Activated naive CD8-positive, alpha-beta T cell treated with anti-CD3 and anti-CD28 coated beads, Interleukin-2, amount 50 U/mL, for 24 hours (primary cell): ENCODE measurements around the gene STMN1.

Experiments used
- ATAC-seq: fragments of 150-1000 bp; cut with Tn5 transposase; one replicate; pipeline ENCODE4 v1.10.0; 2021
- DNase-seq: peaks from one replicate; pipeline ENCODE4 v3.0.0; 2021
- H3K27ac Mint-ChIP-seq: one replicate; pipeline ENCODE4 v1.8.0; 2021; ENCODE audit warnings: mild to moderate bottlenecking, mixed read lengths
- H3K27me3 Mint-ChIP-seq: one replicate; pipeline ENCODE4 v1.8.0; 2021; ENCODE audit warnings: mixed read lengths
- H3K36me3 Mint-ChIP-seq: one replicate; pipeline ENCODE4 v1.8.0; 2021; ENCODE audit warnings: low read depth, mixed read lengths
- H3K4me1 Mint-ChIP-seq: one replicate; pipeline ENCODE4 v1.8.0; 2021; ENCODE audit warnings: mixed read lengths
- H3K4me3 Mint-ChIP-seq: one replicate; pipeline ENCODE4 v1.8.0; 2021; ENCODE audit warnings: mild to moderate bottlenecking, moderate library complexity, mixed read lengths
- H3K9me3 Mint-ChIP-seq: one replicate; pipeline ENCODE4 v1.8.0; 2021; ENCODE audit warnings: mixed read lengths

The STMN1 gene

DNA sequence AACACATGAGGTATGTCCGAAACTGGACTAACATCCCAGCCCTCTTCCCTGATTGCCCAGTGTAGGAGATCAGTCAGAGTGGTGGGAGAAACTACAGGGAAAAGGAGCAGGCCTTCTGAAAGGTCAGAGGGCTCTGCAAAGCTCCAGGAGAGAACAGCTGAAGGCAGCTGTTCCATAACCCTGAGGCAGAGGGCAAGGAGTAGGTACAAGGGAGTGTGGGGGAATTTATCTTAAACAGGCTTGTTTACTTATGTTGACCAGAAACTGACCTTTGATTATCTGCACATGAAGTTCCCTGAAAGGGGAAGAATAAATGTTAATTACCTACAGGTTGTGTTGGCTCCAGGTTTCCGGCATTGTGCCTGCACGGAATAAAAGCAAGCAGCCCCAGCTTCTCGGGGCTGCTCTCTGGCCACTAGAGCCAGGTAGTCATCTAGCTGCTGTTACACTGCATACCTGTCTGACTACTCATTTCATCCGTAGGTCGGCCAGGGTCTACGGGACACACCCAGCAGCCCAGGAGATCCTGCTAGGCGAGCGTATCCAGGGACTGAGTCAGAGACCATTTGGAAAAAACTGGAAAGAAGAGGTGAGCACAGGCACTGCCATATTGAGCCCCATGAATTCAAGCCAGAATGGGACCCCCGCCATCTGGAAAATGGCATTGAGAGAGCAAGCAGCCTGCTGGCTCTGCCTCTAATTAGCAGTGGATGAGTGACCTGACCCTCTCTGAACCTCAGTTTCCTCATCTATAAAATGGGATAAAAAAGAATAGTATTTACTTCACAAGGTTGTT lies 15.8 kb downstream of the STMN1 start:
- Mint-ChIP-seq H3K27ac (no peak overlapping the region), H3K4me1 (peaks cover 8% of the 10 kb centered on the region), H3K4me3 (no peak overlapping the region), H3K9me3 (no peaks in the 10 kb centered on the region), H3K36me3 (no peaks in the 10 kb centered on the region), H3K27me3 (no peaks in the 10 kb centered on the region)
- no peak for ATAC-seq
- DNase-seq = no peak

DNA sequence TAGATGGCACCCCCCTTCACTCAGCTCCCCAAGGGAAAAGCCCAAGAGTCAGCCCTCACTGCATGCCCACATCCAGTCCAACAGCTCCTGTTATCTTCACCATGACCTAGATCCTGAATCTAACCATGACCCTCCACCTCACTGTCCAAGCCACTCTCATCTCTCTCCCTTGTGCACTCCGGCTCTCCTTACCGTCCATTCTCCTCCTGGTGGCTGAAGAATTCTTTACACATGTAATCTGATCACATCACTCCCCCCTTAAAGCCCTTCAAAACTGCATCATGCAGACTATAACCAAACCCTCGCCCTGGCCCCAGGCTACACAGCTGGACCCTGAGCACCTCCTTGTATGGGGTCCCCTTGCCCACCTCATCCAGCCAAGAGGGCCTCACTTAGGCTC lies 16.7 kb downstream of the STMN1 start:
- H3K4me3 Mint-ChIP-seq = no peak overlapping the region
- no peaks in the 10 kb centered on the region for H3K27me3 Mint-ChIP-seq
- H3K27ac Mint-ChIP-seq = no peak overlapping the region

DNA sequence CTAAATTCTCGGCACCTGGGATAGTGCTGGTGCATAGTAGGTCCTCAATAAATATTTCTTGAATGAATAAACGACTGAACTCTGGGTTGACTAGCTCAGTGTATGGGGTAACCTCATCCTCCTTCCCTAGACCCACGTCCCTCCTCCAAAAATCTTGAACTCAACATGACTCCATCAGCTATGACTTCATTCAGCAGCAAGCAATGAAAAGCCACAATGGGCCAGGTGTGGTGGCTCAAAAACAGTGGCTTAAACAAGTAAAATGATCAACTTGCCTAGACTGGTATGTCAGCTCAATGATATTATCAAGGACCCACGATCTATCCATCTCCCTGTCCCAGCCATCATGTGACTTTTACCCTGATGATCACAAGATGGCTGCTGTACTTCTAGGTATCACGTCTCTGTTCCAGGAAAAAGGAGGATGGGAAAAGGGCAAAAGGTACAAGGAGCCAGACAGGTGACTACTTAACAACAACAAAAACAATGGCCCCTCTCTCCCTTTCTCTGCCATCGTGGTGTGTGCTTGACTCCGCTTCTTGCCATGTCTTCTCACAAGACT lies 17.7 kb downstream of the STMN1 start:
- Mint-ChIP-seq H3K27ac (no peak overlapping the region), H3K36me3 (no peaks in the 10 kb centered on the region), H3K9me3 (no peaks in the 10 kb centered on the region), H3K27me3 (no peaks in the 10 kb centered on the region), H3K4me1 (peaks cover 5% of the 10 kb centered on the region), H3K4me3 (no peak overlapping the region)
- ATAC-seq = no peak
- no peak for DNase-seq

More for the DNA sequence above, 16.7 kb downstream of the STMN1 start:
- Mint-ChIP-seq H3K4me1 (peaks cover 5% of the 10 kb centered on the region), H3K36me3 (no peaks in the 10 kb centered on the region), H3K9me3 (no peaks in the 10 kb centered on the region)
- ATAC-seq = no peak
- DNase-seq = no peak

DNA sequence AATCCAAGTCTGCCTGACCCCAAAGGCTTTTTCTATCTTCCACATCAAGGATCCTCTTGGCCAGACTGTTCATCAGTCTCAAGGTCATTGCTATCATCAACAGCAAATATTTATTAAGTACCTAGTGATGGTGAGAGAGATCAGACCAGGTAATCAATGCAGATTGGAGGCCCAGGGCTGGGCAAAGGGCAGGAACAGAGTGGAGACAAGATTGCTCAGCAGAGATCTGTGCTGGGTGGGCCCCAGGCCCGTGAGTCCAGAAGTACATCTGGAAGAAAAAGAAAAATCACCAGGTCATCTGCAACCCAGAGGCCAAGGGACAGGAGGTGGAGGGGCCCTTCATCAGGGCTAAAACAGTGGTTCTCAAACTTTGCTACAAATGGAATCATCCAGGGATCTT lies 20.6 kb downstream of the STMN1 start:
- no peak overlapping the region for H3K4me3 Mint-ChIP-seq

DNA sequence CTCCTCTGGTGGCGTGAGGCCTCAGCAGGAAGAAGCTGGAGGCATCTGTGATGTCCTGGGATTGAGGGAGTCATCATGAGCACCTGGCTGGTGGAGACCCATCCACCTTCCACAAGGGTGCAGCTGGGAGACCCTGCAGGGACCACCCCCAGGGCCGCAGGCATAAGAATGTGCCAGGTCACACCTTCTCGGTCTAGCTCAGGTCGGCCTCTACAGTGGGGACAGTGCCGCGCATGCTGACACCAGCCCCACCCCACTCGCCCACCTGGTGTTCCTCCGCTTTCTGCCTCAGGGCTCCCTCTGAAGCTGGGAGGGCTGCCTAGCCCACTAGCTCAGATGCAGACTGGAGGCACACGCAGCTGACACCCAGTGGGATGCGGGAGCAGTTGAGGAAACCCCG lies 25.0 kb downstream of the STMN1 start:
- Mint-ChIP-seq H3K27me3 (peaks cover 7% of the 10 kb centered on the region), H3K36me3 (no peaks in the 10 kb centered on the region), H3K4me1 (no peaks in the 10 kb centered on the region), H3K27ac (no peak overlapping the region), H3K9me3 (no peaks in the 10 kb centered on the region), H3K4me3 (no peak overlapping the region)
- DNase-seq (no peak), ATAC-seq (no peak)

More for the DNA sequence above, 20.6 kb downstream of the STMN1 start:
- H3K4me1 Mint-ChIP-seq = no peaks in the 10 kb centered on the region
- DNase-seq = no peak
- no peaks in the 10 kb centered on the region for H3K27me3 Mint-ChIP-seq
- no peaks in the 10 kb centered on the region for H3K9me3 Mint-ChIP-seq
- ATAC-seq = no peak
- no peaks in the 10 kb centered on the region for H3K36me3 Mint-ChIP-seq
- H3K27ac Mint-ChIP-seq = no peak overlapping the region

DNA sequence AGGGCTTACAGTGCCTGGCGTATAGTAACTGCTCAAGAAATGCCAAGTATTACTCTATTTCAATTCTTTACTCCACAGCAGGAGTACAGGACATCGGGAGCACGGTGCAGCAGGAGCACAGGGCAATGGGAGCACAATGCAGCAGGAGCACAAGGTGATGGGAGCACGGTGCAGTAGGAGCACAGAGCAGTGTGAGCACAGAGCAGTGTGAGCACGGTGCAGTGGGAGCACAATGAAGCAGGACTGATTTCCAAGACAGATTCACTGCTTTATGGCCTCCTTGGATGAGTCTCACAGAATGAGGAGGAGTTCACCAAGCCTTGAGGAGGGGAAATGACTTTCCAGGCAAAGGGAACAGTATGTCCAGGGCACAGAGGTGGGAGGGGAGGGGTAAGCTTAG lies 25.7 kb downstream of the STMN1 start:
- H3K36me3 Mint-ChIP-seq = no peaks in the 10 kb centered on the region
- DNase-seq (no peak), ATAC-seq (no peak)
- H3K27me3 Mint-ChIP-seq = peaks cover 10% of the 10 kb centered on the region
- H3K4me3 Mint-ChIP-seq = no peak overlapping the region
- no peak overlapping the region for H3K27ac Mint-ChIP-seq
- H3K4me1 Mint-ChIP-seq = peaks cover 2% of the 10 kb centered on the region
- H3K9me3 Mint-ChIP-seq = no peaks in the 10 kb centered on the region

DNA sequence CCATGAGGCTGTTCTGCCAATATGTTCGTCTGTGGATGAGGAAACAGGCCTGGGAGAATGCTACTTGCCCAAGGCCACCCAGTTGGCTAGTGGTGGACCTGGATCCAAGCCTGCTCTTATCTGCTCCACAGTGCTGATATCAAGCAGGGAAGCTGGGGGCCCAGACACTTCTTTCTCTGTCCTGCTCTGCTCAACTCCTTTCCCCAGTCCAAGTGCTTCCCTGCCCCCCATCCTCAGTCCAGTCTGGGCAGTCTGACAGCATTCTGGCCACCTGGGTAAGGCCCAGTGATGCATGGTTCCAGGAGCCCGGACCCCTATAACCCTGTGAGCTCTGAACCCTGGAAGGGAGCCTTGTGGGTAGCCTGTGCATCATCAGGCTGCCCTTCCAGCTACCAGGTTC lies 26.5 kb downstream of the STMN1 start:
- no peak for DNase-seq
- Mint-ChIP-seq H3K36me3 (no peaks in the 10 kb centered on the region), H3K27ac (no peak overlapping the region), H3K4me1 (peaks cover 6% of the 10 kb centered on the region), H3K4me3 (no peak overlapping the region), H3K27me3 (peaks cover 10% of the 10 kb centered on the region), H3K9me3 (no peaks in the 10 kb centered on the region)
- no peak for ATAC-seq

DNA sequence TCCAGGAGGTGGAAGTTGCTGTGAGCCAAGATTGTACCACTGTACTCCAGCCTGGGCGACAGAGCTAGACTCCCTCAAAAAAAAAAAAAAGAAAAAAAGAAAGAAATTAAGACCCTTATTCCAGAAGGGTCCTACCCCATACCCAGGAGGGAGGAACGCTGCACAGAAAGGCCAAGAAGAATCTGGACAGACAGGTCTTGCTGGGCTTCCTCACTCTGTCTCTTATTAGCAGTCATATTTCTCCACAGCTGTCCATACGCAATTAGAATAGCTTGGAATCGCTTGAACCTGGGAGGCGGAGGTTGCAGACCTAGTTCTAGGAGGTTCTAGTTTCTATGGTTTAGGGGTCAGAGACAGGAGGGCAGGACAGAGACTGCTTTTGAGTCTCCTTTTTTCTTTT lies 27.5 kb downstream of the STMN1 start:
- H3K36me3 Mint-ChIP-seq = no peaks in the 10 kb centered on the region
- no peak overlapping the region for H3K27ac Mint-ChIP-seq
- ATAC-seq (no peak), DNase-seq (no peak)
- no peak overlapping the region for H3K4me3 Mint-ChIP-seq
- H3K9me3 Mint-ChIP-seq = no peaks in the 10 kb centered on the region
- H3K4me1 Mint-ChIP-seq = peaks cover 8% of the 10 kb centered on the region
- H3K27me3 Mint-ChIP-seq = peaks cover 10% of the 10 kb centered on the region

DNA sequence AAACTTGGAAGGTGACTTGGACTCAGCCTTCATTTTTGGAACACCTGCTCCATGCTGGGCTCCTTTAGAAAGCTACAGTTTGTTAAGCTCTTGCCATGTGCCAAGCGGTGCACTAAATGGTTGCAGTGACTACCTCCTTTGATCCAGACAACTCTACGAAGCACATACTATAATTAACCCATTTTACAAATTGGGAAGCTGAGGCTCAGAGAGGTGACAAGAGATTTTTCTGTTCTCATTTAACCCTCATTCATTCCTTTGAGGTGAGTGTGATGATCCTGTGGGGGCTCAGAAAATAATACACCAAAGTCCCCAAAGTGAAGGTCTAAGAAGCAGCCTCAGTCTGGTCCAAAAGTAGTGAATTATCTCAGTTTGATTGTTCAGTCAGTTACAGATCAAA lies 29.1 kb downstream of the STMN1 start:
- Mint-ChIP-seq H3K27me3 (peaks cover 10% of the 10 kb centered on the region), H3K27ac (no peak overlapping the region), H3K9me3 (no peaks in the 10 kb centered on the region), H3K4me1 (peaks cover 13% of the 10 kb centered on the region), H3K4me3 (no peak overlapping the region), H3K36me3 (no peaks in the 10 kb centered on the region)
- DNase-seq (no peak), ATAC-seq (no peak)

DNA sequence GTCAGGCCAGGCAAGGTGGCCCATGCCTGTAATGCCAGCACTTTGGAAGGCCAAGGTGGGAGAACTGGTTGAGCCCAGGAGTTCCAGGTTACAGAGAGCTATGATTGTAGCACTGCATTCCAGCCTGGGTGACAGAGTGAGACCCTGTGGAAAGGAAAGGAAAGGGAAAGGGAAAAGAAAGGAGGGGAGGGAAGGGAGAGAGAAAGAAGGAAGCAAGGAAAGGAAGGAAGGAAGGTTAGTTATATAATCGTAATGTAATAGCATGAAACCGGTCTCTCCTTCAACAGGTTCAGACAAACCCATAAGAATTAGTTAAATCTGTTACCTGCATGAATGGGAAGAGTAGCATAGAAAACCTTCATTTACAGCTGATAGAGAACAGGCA lies 29.5 kb downstream of the STMN1 start:
- Mint-ChIP-seq H3K4me3 (peak overlapping the region; percentile 11), H3K27ac (peak overlapping the region; percentile 11), H3K9me3 (no peaks in the 10 kb centered on the region), H3K36me3 (no peaks in the 10 kb centered on the region), H3K4me1 (peaks cover 13% of the 10 kb centered on the region), H3K27me3 (peaks cover 10% of the 10 kb centered on the region)
- ATAC-seq (no peak), DNase-seq (no peak)

DNA sequence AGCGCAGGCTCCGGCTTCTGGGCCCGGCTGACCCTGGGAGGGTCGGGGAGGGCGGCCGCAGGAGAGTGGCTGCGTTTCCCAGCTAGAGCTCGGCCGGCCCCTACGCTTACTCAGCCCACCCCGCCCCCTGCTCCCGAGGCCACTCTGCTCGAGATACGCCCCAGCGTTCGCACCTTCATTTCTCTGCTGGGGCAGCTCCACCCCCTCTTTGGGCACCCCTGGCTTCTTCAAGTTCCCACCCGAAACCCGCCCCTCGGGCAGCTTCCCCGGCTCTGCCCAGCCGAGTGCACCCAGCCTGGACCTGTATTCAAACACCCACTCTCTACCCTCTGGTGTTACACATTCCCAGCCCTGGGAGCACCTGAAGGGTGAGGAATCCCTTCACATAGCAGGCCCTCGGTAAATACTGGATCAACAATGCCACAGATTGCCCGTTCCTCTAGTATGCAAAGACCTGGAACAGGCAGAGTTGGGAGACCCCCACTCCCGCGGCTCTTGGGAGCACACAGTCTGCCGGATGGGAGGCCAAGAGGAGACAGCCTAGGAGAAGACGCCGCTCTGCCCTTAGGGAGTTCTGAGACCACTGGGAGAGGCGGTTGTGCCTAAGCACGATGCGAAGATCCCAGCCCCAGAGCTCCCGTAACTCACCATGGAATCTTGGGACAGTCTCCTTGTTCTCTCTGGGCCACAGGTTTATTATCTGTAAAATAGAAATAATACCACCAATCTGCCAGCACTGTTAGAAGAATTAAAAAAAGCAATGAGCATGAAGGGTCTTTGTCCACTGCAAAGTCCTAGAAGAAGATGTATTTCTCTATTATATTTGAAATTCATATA lies 30.1 kb downstream of the STMN1 start:
- H3K36me3 Mint-ChIP-seq = no peaks in the 10 kb centered on the region
- H3K4me1 Mint-ChIP-seq = peaks cover 13% of the 10 kb centered on the region
- peak; percentile 60 for ATAC-seq
- peak overlapping the region; percentile 59 for H3K27ac Mint-ChIP-seq
- peak overlapping the region; percentile 67 for H3K4me3 Mint-ChIP-seq
- no peaks in the 10 kb centered on the region for H3K9me3 Mint-ChIP-seq
- peaks cover 10% of the 10 kb centered on the region for H3K27me3 Mint-ChIP-seq
- peak; percentile 56 for DNase-seq

DNA sequence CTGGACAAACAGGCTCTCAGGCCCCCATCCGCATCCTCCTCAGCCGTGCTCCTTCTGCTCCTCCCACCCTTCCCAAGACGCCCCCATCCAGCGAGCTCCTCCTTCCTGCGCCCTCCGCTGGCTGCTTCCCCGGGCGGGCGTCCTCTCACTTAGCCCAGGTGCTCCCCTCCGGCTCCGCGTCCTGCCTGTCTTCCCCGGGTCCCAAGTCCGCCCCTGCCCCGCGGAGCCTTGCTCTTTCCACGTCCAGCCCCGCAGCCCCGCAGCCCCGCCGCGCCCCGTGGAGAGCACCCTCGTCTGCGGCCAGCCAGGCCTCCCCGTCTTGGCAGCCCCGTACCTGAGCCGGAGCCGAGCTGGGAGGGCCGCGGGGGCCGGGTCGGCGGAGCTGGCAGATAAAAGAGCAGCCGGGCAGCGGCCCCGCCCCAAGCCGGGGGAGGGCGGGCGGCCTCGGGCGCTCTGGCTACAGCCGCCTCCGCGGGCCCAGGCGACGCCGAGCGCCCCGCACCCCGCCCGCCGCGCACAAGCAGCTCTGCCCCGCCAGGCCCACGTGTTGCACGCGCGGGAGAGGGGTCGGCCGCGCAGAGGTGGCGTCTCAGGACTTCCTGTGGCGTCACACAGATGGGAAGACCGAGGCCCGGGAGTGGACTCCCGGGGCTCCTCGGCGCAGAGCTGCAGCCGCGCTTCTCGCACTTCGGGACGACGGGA lies 30.9 kb downstream of the STMN1 start, which contains the start of gene PAQR7:
PAQR7 (minus strand) TSS at position 555 of the 702 bp plus-strand sequence. CDS start 11,869 bp downstream, outside the sequence.
- Mint-ChIP-seq H3K4me3 (peak within 1 kb of the TSS; percentile 87), H3K27me3 (peaks cover 10% of the 10 kb centered on the region), H3K27ac (peak within 1 kb of the TSS; percentile 73), H3K36me3 (no peaks in the 10 kb centered on the region), H3K4me1 (peaks cover 13% of the 10 kb centered on the region), H3K9me3 (no peaks in the 10 kb centered on the region)
- DNase-seq = peak; percentile 72
- peak; percentile 82 for ATAC-seq

DNA sequence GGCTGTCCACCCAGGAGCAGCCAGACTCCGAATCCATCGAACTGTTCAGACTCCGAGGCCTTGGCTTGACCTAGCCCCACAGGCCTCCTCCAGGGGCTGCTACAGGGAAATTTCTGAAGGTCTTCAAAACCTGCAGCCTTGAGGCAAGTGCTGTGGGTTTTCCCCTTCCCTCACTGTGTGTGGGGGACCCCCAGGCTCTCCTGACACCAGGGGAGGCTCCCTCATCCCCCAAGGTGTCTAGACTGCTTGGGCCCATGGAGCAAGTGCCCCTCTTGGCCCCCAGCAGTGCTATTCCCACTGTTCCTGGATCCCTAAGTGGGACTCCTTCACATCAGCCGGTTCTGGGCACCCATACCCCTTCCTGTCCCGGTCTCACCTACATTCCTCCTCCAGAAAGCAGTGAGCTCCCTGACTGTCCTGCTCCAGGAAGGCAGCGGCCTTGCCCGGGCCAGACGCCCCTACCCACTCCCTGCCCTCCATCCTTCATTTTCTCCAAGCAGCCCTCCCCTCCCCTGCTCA lies 31.5 kb downstream of the STMN1 start:
- Mint-ChIP-seq H3K36me3 (no peaks in the 10 kb centered on the region), H3K27ac (peak overlapping the region; percentile 73), H3K4me3 (peak overlapping the region; percentile 87), H3K4me1 (peaks cover 13% of the 10 kb centered on the region), H3K27me3 (peaks cover 10% of the 10 kb centered on the region), H3K9me3 (no peaks in the 10 kb centered on the region)
- ATAC-seq (peak; percentile 10), DNase-seq (no peak)

DNA sequence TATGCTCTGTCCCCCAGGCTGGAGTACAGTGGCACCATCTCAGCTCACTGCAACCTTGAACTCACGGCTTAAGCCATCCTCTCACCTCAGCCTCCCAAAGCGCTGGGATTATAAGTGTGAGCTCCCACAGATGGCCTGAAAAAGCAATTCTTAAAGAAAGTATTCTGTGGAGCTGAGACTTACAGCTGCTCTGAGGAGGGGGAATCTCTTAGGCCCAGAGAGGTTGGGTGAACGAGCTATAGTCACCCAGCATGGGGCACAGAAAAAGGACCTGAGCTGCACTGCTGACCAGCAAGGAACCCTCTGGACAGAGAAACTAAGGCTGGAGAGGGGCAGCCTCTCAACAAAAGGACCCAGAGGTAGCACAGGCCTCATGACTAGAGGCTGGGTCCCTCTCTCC lies 32.0 kb downstream of the STMN1 start:
- DNase-seq (no peak), ATAC-seq (no peak)
- no peak overlapping the region for H3K27ac Mint-ChIP-seq
- no peaks in the 10 kb centered on the region for H3K9me3 Mint-ChIP-seq
- no peaks in the 10 kb centered on the region for H3K36me3 Mint-ChIP-seq
- H3K27me3 Mint-ChIP-seq = peaks cover 10% of the 10 kb centered on the region
- peak overlapping the region; percentile 87 for H3K4me3 Mint-ChIP-seq
- peaks cover 13% of the 10 kb centered on the region for H3K4me1 Mint-ChIP-seq
